Tongue (tissue), 2 donors: Measurements from ENCODE around the gene CSPG5. TPM values are rescaled to one million over a fixed set of nuclear protein-coding genes. Genes with fewer than 3 reads are reported as not detected.

Experiments
- DNase-seq: peaks from one replicate; pipeline ENCODE4 v3.0.0-alpha.2; 2015
- total RNA-seq: library from RNA; depleted of rRNA; stranded (reverse); fragments of >200 nt; gene quantifications from one replicate; pipeline ENCODE4 v1.2.3, GENCODE V29; 2014

Gene CSPG5, protein sequence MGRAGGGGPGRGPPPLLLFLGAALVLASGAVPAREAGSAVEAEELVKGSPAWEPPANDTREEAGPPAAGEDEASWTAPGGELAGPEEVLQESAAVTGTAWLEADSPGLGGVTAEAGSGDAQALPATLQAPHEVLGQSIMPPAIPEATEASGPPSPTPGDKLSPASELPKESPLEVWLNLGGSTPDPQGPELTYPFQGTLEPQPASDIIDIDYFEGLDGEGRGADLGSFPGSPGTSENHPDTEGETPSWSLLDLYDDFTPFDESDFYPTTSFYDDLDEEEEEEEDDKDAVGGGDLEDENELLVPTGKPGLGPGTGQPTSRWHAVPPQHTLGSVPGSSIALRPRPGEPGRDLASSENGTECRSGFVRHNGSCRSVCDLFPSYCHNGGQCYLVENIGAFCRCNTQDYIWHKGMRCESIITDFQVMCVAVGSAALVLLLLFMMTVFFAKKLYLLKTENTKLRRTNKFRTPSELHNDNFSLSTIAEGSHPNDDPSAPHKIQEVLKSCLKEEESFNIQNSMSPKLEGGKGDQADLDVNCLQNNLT
- 1.4 TPM for total RNA-seq

DNA sequence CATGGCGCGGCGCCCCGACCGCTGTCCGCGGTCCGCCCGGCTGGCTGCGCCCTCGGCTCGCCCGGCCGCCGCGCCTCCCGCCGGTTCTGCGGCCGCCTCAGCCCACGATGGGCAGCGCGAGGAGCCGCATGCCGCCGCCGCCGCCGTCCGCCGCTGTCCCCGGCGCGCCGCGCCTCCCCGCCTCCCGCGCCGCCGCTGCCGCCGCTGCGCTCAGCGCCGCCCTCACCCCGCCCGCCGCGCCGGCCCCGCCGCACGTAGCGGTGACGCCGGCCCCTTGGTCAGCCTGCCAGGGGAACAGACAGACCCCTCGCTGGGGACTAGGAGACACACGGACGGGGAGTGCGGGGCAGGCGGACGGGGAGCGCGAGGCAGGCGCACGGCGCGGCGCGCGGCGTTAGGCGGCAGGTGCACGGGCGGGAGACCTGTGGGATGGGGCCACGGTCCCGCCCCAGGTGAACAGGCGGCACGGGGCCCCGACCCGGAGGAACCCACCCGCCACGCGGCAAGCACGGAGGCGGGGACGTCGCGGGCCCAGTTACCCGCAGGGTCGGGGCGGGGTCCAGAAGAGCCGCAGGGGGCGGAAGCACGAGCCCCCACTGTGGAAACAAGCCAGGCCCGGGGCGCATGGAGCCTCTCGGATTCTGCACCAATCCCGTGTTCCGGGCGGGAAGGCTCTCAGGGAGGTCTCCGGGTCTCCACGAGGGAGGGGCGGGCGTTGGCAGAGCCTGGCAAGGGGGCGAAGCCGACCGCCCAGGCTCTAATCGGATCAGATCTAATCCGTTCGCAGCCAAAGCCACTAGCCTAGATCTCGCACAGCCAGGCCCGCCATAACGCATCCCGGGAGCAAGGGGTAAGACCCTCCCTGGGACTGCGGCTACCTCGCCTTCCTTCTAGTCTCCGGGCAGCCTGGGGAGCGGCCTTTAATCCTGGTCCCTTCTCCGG, at the start of gene CSPG5:
Gene CSPG5, minus strand, starts transcription at position 175 of the 942 bp plus-strand sequence. Its CDS starts 172 bp downstream, at position 3.
- no peak for DNase-seq

DNA sequence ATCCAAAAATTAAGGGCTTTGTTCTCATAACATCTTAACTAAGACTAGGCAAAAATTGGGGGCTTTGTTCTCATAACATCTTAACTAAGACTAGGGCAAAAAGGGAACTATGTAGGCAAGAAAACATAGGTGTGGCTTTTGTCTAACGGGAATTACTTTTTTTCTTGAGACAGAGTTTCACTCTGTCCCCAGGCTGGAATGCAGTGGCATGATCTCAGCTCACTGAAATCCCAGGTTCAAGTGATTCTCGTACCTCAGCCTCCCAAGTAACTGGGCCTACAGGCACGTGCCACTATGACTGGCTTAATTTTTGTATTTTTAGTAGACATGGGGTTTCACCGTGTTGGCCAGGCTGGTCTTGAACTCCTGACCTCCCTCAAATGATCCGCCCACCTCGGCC, 49.8 kb upstream of the CSPG5 start:
- no peak for DNase-seq

DNA sequence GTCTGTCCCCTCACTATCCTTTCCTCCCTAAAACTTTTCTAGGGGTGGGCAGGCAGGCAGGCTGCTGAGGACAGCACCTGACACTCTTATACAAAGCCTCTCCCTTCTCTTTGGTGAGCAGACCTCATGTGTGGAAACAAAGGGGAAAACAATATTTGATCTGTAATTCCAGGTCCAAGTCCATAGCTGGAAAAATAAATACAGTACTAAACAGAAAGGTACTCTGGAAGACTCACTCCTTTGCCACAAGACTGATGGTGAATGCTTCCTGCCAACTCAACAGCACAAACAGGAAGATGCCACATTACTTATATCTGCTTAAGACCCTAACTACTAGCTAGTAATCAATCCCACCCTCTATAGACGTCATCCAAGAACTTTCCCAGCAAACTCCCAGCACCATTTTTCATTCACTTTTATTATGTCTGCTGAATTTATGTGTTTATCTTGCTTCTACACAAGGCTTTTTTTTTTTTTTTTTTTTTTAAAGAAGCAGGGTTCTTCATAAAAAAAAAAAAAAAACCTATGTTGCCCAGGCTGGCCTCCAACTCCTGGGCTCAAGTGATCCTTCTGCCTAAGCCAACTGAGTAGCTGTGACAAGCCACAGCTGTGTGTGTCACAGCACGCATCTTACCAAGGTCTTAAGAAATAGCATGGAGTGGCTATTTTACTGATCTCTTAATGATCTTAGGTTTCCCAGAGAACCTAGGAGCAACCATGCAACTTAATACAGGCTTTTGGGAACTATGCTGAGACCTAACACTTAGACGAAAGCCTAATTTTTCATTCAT, 44.2 kb upstream of the CSPG5 start:
- DNase-seq = no peak

DNA sequence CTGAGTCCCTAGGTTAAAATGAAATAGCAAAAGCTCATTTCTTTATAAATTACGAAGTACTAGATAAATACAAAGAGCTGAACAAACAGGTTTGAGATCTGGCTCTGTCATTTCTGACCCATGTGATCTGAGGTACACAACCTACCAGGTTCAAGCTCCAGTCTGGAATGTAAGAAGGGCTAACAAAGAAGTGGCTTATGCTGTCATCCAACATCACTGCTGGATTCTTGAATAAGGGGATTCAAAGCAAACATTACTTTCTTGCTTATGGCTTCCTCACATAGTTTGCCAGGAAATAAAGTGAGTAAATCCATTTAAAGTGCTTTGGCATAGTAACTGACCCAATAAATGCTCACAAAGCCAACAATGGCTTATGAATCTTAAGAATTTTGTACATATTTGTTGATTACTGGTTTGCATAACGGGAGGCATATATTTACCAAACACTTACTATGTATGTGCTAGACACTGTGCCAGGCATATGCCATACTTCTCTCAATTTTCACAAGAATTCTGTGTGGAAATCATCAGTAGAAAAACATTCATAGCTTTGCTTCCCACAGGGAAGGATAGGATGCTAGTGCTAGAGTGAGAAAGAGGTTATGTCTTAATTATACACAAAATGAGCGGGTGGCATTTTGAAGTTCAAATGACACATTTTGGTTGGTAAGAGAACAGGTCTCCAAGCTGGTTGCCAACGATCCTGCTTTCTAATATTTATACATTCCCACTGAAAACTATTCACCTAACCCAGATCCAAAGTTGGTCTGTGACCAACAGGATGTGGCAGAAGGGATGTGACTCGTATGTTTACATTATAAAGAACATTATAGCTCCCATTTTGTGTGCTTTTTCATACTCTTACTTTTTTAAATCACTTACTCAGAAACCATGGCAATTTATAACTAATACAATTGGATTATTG, 38.7 kb upstream of the CSPG5 start:
- peak; percentile 45 for DNase-seq

DNA sequence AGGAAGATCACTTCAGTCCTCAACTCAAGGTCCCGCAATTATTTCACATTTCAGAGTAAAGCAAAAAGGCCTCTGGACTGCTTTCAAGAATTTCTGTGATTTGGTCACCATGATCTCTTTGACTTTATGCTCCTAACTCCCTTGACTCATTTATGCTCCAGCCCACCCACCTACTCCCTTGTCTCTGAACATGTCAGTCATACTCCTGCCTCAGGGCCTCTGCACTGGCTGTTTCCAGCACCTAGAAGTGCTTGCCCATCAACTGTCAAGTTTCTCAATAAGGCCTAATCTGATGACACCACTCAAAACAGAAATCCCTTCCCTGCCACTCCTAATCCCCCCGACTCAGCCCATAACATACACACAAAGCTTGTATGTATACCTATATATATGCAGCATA, 36.1 kb upstream of the CSPG5 start:
- no peak for DNase-seq

DNA sequence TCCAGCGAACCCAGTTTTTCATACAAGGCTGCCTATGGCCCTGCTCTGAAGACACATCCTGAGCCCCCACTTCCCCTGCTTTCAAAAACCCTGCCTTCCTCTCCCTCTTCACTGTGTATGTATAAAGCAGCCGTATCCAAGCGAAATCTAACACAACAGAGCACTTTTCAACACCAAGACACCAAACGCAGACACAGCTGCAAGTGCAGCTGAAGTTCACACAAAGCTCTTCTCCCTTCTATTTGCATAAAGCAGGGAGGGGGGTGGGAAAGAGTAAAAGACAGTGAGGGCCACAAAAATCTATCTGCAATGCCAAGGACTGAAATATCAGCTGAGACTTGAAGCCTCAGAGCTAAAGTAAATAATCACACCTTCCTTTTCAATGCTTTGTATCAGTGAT, 35.1 kb upstream of the CSPG5 start:
- DNase-seq = peak; percentile 82

DNA sequence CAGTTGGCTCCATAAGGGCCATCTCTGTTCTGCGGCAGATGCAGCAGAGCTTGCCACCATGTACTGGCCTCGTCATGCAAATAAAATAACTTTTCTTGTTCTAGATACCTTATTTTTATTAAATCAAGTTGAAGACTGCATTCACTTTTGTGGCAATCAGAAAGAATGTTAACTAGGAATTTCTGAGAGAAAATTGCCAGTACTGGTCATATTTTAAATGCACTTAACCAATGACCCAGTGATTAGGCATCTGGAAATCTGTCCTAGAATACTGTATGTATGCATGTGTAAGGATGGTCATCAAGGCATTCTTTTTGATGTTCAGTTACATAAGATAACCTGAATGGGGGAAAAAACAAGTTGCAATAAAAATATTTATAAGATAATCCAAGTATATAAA, 34.2 kb upstream of the CSPG5 start:
- DNase-seq = no peak

DNA sequence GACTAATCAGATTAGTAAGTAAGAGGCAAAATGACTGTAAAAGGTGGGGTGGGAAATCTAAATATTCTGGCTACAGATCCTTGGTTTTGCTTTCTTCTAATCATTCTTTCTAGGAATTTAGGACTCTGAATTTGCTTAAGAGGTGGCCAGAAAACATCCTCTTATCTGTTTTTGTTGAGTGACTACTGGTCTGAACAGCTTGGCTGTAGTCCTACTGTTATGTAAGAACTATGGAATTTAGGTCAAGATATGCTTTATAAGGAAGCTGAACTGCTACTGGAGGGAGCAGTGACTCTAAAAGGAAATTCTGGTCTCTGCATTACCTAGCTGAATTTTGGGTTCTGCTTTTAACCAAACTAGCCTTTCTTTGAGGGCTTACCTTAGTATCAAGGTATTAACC, 33.5 kb upstream of the CSPG5 start:
- DNase-seq = peak; percentile 40

DNA sequence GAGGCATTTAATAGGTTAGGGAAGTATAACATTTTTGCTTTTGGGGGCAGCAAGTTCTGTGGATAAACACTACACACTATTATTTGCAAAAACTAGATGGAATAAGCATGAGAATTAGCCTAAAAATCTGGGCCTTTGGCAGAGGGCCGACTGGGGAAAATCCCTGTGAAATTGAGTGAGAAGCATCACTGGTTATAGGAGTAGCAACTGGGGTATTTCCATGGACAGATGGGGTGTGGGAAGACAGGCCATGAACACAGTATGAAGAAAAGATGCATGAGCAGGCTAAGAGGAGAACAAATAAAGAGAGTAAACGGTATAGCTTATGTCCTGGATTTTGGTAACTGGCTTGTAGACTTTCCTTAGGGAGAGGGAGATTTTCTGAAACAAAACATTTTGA, 32.9 kb upstream of the CSPG5 start:
- peak; percentile 76 for DNase-seq

DNA sequence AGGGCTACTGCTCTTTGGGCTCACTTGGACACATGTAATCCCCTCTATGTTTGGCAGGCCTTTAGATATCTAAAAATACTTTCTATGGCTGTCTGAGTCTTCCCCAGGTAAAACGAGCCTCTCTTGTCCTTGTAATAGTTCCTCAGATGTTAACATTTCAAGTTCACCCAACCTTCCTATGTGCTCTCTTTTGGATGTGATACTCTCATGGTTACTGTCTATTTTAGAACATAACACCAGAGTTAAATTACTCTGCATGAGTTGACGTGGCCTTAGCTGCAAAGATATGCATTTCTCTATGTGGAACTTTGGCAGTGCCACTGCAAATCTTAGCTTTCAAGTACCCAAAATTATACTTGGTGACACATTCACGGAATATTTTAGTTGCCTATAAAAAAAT, 31.9 kb upstream of the CSPG5 start:
- no peak for DNase-seq

DNA sequence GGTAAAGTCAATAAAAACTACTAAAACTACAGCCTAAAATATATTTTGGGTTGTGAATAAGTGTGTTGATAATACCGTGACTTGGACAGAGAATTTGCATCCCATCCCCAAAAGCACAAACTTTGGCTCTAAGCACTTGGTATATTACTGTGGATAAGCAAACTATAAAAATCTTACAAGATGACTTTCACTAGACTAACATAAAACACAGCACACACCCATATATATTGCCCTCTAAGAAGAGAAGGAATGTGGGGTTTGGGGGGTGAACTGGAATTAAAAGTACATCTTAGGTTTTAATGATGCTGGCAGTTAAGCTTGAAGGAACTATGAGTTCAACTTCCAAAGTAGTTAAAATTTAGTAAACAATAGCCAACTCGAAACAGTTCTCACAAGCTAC, 28.7 kb upstream of the CSPG5 start:
- no peak for DNase-seq

DNA sequence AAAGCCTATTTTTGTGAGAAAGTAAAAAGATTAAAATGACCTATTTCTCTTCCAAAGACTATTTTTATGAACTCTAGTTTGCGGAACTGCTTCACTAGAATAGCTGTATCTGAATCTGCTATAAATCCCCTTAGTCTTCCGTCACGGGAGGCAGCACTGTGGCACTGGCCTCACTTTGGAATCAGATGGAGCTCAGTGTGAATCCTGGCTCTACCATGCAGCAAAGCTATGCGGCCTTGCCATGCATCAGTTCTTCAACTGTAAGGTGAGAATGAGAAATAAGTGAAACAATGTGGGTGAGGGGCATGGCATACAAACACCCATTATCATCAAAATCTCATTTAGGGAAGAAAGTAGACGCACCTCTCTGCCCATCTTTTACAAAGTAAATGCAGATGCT, 27.5 kb upstream of the CSPG5 start:
- DNase-seq = no peak

DNA sequence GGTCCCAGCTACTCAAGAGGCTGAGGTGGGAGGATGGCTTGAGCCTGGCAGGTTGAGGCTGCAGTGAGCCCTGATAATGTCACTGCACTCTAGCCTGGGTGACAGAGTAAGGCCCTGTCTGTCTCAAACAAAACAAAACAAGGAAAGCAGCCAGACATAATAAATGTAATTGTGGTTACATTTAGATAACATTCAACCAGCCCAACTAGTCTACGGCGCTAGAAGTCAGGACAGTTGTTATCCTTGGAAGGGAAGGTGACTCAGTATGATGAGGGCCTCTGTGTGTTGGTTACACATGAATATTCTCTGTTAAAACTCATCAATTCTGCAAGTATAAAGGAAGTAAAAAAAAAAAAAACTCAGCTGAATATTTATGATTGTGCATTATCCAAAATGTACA, 27.0 kb upstream of the CSPG5 start:
- DNase-seq = no peak

DNA sequence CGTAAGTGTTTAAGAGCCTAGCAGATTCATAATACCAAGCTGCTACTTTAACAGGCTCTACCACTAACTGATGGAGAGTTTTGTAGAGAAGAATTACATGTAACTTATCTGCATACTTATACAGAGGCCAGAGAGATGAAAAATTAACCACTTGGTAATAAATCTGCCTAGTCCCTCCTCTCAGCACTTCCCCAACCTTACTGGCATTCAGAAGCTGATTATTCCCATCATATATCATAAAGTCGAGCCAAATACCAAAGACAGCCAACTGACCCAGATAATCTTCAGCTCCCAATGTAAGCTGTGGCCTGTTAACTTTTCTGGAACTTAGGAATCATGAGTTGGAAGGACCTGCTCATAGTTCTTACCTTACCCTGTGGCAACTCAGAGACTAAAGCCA, 25.5 kb upstream of the CSPG5 start:
- DNase-seq = no peak

DNA sequence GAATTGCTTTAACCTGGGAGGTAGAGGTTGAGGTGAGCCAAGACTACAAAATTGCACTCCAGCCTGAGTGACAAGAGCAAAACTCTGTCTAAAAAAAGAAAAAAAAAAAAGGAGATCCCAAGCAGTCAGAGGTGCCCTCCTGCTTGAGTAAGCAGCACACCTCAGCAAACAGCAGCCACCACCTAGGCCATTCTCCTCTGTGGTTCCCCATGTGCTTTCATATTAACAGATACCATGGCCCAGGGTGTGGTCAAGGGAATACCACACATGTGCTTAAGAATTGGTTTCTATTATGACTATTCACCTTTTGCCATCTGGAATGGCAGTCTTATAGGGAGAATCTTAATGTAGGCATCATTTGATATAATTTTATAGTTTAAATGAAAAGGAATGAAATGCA, 24.7 kb upstream of the CSPG5 start:
- DNase-seq = no peak

DNA sequence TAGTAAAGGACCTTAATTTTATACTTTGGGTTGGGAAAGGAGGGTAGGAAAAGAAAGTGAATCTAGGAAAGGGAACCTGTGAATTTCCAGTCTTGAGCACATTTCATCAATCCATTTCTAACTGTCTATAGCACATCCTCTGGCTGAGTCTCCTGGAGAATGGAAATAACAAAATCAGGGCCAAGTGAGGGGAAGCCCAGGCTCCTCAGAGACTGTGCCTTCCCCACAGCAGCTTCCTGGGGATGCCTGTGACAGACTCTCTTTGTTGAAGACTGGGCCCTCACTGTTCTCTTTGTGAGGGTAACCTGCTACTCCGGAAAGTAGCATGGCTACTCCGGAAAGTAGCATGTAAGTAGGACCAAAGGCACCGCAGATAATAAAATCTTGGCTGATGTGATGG, 22.6 kb upstream of the CSPG5 start:
- no peak for DNase-seq

DNA sequence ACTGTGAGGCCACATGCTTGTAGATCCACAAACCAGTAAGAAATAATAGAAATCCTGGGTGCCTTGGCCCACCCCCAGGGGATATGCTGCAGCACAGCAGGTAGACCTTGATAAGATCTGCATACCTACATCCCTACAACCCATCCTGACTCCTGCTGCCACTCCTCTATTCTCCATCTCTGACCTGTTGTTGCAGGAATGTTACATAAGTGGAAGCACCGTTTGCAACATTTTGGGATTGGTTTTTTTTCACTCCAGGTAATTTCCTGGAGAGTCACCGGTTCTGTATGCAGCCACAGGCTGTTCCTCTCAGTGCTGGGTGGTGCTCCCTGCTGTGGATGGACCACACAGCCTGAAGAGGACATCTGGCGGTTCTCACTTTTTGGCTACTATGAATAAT, 16.1 kb upstream of the CSPG5 start:
- no peak for DNase-seq

DNA sequence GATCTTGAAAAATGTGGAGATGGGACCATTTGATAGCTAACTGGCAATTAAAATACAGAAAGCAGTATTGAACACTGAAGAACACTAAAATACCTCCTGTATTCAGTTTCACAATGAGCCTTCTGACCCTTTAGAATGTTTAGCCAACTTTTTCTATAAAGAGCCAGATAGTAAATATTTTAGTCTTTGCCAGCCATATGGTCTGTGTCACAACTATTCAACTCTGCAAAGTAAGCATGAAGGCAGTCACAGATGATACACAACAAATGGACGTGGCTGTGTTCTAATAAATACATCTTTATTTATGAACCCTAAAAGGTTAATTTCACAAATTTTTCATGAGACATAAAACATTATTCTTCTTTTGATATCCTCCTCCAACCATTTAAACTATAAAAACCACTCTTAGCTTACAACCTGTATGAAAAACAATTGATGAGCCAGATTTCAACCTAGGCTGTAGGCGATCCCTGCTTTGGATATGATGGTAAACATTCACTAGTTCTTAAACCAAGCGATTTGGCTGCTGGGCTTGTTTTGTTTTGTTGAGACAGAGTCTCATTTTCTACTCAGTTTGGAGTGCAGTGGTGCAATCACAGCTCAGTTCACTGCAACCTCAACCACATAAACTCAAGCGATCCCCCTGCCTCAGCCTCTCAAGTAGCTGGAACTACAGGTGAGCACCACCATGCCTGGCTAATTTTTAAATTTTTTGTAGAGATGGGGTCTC, 13.6 kb upstream of the CSPG5 start:
- no peak for DNase-seq

DNA sequence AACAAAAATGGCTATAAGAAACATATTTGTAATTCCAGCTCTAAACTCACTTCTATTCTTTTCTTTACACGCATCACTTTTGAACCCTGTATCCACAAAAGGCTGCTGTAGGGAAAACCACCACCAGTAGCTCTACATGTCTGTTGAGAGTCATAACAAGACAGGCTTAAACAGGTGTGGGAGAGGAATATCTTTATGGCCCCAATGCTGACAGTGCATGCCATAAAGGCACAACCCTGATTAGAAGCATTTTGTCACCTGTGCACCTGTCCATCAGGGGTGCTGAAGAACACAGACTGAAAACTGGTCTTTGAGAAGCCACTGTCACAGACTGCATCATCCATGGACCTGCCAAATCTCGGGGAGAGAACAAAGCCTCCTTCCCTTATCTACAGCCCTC, 11.6 kb upstream of the CSPG5 start:
- DNase-seq = no peak

DNA sequence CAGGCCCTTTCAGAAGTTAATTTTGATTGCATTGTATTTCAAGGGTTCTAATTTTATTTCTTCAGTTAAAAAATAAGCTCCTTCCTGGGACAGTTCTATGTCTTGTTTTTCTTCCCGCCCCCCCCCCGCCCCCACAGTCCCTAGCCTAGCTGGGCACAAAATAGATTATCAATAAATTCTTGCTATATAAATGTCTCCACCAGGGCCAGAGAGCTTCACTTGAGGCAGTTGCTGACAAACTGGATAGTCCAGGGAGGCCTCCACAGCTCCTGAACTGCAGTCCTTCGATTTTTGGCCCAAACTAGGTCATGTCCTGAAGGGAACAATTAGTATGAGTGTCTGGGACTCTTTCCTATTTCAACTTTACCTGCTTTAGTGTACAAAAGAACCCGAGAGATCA, 9.9 kb upstream of the CSPG5 start:
- no peak for DNase-seq

DNA sequence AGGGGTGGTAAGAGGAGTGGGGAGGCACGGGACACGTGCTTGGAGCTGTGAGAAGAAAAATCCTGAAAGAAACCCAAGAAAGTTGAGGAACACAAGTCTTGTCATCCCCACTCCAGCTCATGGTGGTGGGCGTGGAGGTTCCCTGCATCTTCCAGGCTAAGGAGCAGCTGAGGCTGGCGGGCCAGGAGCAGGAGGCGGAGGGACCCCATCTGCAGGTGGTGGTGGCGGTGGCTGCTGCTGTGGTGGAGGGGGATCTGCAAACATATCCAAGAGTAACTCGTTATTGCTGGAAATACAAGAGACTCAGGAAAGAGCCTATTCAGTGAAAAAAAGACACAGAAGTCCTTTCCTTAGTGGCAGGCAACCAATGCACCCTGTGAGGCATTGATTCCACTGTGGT, 9.4 kb upstream of the CSPG5 start:
- no peak for DNase-seq
